Endothelial cell of umbilical vein (primary cell): ENCODE data around the gene PDLIM5. TPM values are rescaled to one million over a fixed set of nuclear protein-coding genes. Genes with fewer than 3 reads are reported as not detected.
"Not testable (repeated sequence)": the region's sequence is repeated elsewhere in the genome, so short reads cannot be mapped to it uniquely, and the experiment has no call there.

ENCODE experiments used
- Bru-seq: library from RNA; stranded (reverse); fragments of 400-500 nt; gene quantifications from one replicate; lab custom pipeline; 2021; lab: Mats Ljungman, UMichigan
- BruChase-seq, 2 experiments: library from RNA; stranded (reverse); fragments of 400-500 nt; gene quantifications; one replicate each; lab custom pipeline; 2021; lab: Mats Ljungman, UMichigan
- BruUV-seq: library from RNA; stranded (reverse); fragments of 400-500 nt; replicated peaks from 2 replicates; lab custom pipeline; 2021; lab: Mats Ljungman, UMichigan
- CTCF ChIA-PET: fragments of 300-600, 350-600 bp; sonication (Branson Sonifier 250); formaldehyde crosslinking; loops from one replicate; lab custom pipeline; 2021; ENCODE audit warnings: antibody characterized with exemption, inconsistent platforms; lab: Charles Lee
- POLR2A ChIA-PET: fragments of 300-600, 350-600 bp; sonication (Branson Sonifier 250); formaldehyde crosslinking; loops from one replicate; lab custom pipeline; 2021; ENCODE audit warnings: antibody characterized with exemption, inconsistent platforms; lab: Charles Lee
- DNase-seq: peaks from one replicate; pipeline ENCODE4 v3.0.0-alpha.2; 2011; ENCODE audit warnings: low read depth, low spot score
- FAIRE-seq: peaks from 2 replicates; lab custom pipeline; 2011; peaks lifted over from hg19 to GRCh38; lab: Jason Lieb, UNC
- H2AFZ ChIP-seq: 2 replicates; pipeline ENCODE4 v1.6.0; 2012; ENCODE audit warnings: low read depth, low read length, control low read depth, inconsistent platforms
- H3K27ac ChIP-seq: 2 replicates; pipeline ENCODE4 v1.5.1; 2011; ENCODE audit warnings: low read depth, mild to moderate bottlenecking, control low read depth, low read length, moderate library complexity; ENCODE audit not compliant: insufficient read depth
- H3K27me3 ChIP-seq, 2 experiments: 2 replicates each; pipeline versions ENCODE4 v1.6.0 to v1.6.1; 2011; ENCODE audit warnings: low read length in 2 of 2, mixed read lengths in 1 of 2; ENCODE audit not compliant: control insufficient read depth in 2 of 2, insufficient read depth in 2 of 2
- H3K36me3 ChIP-seq, 2 experiments: 2 replicates in 1 of 2; 3 replicates in 1 of 2; pipeline ENCODE4 v1.5.1; 2011; ENCODE audit warnings: low read length in 2 of 2, mild to moderate bottlenecking in 1 of 2, moderate library complexity in 1 of 2; ENCODE audit not compliant: control insufficient read depth in 2 of 2, insufficient read depth in 2 of 2; ENCODE audit errors: extremely low read depth in 1 of 2
- H3K4me1 ChIP-seq: 3 replicates; pipeline ENCODE4 v1.5.1; 2011; ENCODE audit warnings: mild to moderate bottlenecking, low read length; ENCODE audit not compliant: control insufficient read depth, insufficient read depth; ENCODE audit errors: extremely low read depth
- H3K4me2 ChIP-seq: 2 replicates; pipeline ENCODE4 v1.6.1; 2011; ENCODE audit warnings: low read length, control low read depth, mixed read lengths; ENCODE audit not compliant: insufficient read depth
- H3K4me3 ChIP-seq, 3 experiments: fragments of 200-600 bp in 1 of 3; sonication (generic), shearing (Covaris generic) in 1 of 3; replicated peaks in 1 of 3; 2 replicates each; pipeline ENCODE4 v1.5.1; 2011 to 2016; ENCODE audit warnings: control low read depth in 3 of 3, low read length in 3 of 3, mild to moderate bottlenecking in 2 of 3, inconsistent platforms in 1 of 3, low read depth in 1 of 3, moderate library complexity in 1 of 3; ENCODE audit not compliant: insufficient read depth in 1 of 3
- H3K79me2 ChIP-seq: 2 replicates; pipeline ENCODE4 v1.6.0; 2012; ENCODE audit warnings: low read length, inconsistent platforms; ENCODE audit not compliant: control insufficient read depth, insufficient read depth
- H3K9ac ChIP-seq: replicated peaks from 2 replicates; pipeline ENCODE3; 2011; ENCODE audit warnings: low read length, control low read depth; ENCODE audit not compliant: insufficient read depth; ENCODE audit errors: extremely low read depth
- H3K9me1 ChIP-seq: replicated peaks from 3 replicates; pipeline ENCODE4 v1.6.0; 2011; ENCODE audit warnings: mild to moderate bottlenecking, low read length; ENCODE audit not compliant: control insufficient read depth, insufficient read depth; ENCODE audit errors: extremely low read depth
- H3K9me3 ChIP-seq: replicated peaks from 2 replicates; pipeline ENCODE4 v1.5.1; 2012; ENCODE audit warnings: low read length, inconsistent platforms; ENCODE audit not compliant: control insufficient read depth, insufficient read depth
- H4K20me1 ChIP-seq: replicated peaks from 2 replicates; pipeline ENCODE3; 2011; ENCODE audit warnings: mild to moderate bottlenecking, low read length; ENCODE audit not compliant: control insufficient read depth, insufficient read depth; ENCODE audit errors: extremely low read depth
- FOS ChIP-seq: IDR thresholded peaks from 2 replicates; pipeline ENCODE4 v1.6.1; 2011; ENCODE audit warnings: mild to moderate bottlenecking, low read length, moderate library complexity, borderline replicate concordance; ENCODE audit not compliant: insufficient read depth
- JUN ChIP-seq: IDR thresholded peaks from 2 replicates; pipeline ENCODE4 v1.6.1; 2011; ENCODE audit warnings: borderline replicate concordance, low read depth; ENCODE audit not compliant: insufficient read length, insufficient read depth
- POLR2A ChIP-seq: IDR thresholded peaks from 2 replicates; pipeline ENCODE4 v1.6.1; 2012; ENCODE audit warnings: low read depth, mild to moderate bottlenecking, control low read depth, low read length
- POLR2AphosphoS5 ChIP-seq: IDR thresholded peaks from 2 replicates; pipeline ENCODE4 v1.6.1; 2012; ENCODE audit warnings: low read depth, mild to moderate bottlenecking, control low read depth, low read length, moderate library complexity; ENCODE audit not compliant: insufficient read depth
- dilution Hi-C: fragments of 300-500 bp; cut with MboI; formaldehyde crosslinking; loops from one replicate; pipeline ENCODE4 v1.15.0; 2019; ENCODE audit warnings: low sequenced_read_pairs; ENCODE audit not compliant: extremely low pct_ligation_motif_present
- intact Hi-C: fragments of 100-400 bp; cut with micrococcal nuclease; formaldehyde crosslinking; loops from one replicate; pipeline ENCODE4 v1.10.0; 2022
- long read RNA-seq: library from polyadenylated mRNA; stranded (forward); transcript quantifications from one replicate; pipeline ENCODE4 v2.0.0, GENCODE V29; 2021
- polyA minus RNA-seq, 3 experiments: library from RNA; depleted of rRNA, polyadenylated mRNA; stranded (reverse); fragments of >200 nt; gene quantifications; 1 replicate in 1 of 3; 2 replicates in 2 of 3; pipeline ENCODE4 v1.2.3, GENCODE V29; 2011
- polyA plus RNA-seq, 4 experiments: library from polyadenylated mRNA; depleted of rRNA in 3 of 4; stranded (reverse) in 3 of 4; unstranded in 1 of 4; fragments of >200 nt; gene quantifications; 2 replicates each; pipeline versions ENCODE4 v1.2.1 to v1.2.3, GENCODE V29; 2011 to 2012; ENCODE audit warnings: missing spikeins in 1 of 4
- total RNA-seq: library from RNA; stranded (reverse); gene quantifications from 2 replicates; pipeline ENCODE4 v1.2.3, GENCODE V29; 2021
- TF ChIP-seq, protein P1 (sequence below): IDR thresholded peaks from 2 replicates; pipeline ENCODE4 v1.6.1; 2011; ENCODE audit not compliant: insufficient read depth, insufficient read length

The PDLIM5 gene, protein sequence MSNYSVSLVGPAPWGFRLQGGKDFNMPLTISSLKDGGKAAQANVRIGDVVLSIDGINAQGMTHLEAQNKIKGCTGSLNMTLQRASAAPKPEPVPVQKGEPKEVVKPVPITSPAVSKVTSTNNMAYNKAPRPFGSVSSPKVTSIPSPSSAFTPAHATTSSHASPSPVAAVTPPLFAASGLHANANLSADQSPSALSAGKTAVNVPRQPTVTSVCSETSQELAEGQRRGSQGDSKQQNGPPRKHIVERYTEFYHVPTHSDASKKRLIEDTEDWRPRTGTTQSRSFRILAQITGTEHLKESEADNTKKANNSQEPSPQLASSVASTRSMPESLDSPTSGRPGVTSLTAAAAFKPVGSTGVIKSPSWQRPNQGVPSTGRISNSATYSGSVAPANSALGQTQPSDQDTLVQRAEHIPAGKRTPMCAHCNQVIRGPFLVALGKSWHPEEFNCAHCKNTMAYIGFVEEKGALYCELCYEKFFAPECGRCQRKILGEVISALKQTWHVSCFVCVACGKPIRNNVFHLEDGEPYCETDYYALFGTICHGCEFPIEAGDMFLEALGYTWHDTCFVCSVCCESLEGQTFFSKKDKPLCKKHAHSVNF
- total RNA-seq (310 and 323 TPM in 2 replicates), polyA plus RNA-seq (243 and 281 TPM in 2 replicates), polyA minus RNA-seq (950 and 1,000 TPM in 2 replicates), Bru-seq, nascent RNA (percentile 99 among the genes with signal in this experiment), BruChase-seq, experiment 1, labeled RNA remaining after a 6-hour chase (percentile 94 among the genes with signal in this experiment), BruChase-seq, experiment 2, labeled RNA remaining after a 2-hour chase (percentile 91 among the genes with signal in this experiment)
- 235 and 259 TPM in 2 replicates for polyA plus RNA-seq (2011; cell fraction: cytosol; rRNA removed)
- 341 and 344 TPM in 2 replicates for polyA plus RNA-seq (2011; cell fraction: nucleus; rRNA removed)
- 152 and 183 TPM in 2 replicates for polyA plus RNA-seq (2012)
- polyA minus RNA-seq (2011; cell fraction: cytosol; rRNA and poly(A)+ RNA removed), result 25.4 TPM
- 1,523 and 1,740 TPM in 2 replicates for polyA minus RNA-seq (2011; cell fraction: nucleus; rRNA and poly(A)+ RNA removed)
- long read RNA-seq, full-length matches to known transcripts, result 115 of 314 reads
- long read RNA-seq, partial matches to known transcripts, result 73 of 314 reads
- long read RNA-seq, other reads (novel, unspliced or antisense), result 126 of 314 reads

DNA sequence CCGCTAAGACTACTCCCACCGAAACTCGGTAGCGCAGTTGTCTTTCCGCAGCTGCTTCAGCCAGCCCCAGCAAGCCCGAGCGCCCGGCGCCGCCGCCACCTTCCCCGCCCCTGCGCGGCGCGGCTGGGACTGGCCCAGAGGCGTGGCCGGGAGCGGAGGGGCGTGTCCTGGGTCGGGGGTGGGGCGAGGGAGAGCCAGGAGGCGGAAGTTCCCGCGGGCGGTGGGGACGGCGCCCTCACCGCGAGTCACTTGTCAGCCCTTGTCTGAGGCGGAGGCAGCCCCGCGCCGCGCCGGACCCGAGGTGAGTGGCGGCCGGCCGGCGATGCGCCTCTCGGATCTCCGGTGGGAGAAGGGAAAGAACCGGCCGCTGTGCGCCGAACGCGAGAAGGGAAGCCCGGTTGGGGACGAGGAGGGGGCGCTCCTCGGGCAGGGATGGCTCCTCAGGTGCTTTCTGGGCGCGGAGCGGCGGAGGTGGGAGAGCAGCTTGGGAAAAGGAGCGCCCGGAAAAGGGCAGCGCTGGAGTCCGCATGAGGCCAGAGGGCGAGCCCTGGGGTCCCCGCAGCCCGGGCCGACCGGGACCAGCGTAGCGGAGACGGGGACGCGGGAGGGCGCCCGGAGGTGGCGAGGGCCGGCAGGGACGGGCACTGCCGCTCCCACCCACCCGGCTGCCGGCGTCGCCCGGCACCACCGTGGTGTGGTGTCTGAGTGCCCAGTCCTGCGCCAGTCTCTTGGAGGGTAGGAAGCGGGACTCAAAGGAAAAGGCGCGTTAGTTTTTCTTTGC is at the start of gene PDLIM5:
PDLIM5 (plus strand) TSS at position 248 of the 781 bp plus-strand sequence. CDS start 3,347 bp downstream, outside the sequence.
- intact Hi-C loops, result loop anchor here (1.0 to 5.0 kb wide), 6 partner anchors 40 to 147 kb away; no protein-coding TSS in a partner anchor
- DNase-seq (peak; percentile 93), FAIRE-seq (peak; percentile 38)
- BruUV-seq, result no TSS peak
- POLR2A ChIA-PET, result interaction anchor here (0.7 to 1.5 kb wide), 5 partner anchors 11 to 99 kb away, joined by 3 to 7 read pairs (median 4); no protein-coding TSS in a partner anchor
- Histone ChIP-seq H3K36me3 (peaks cover 0 to 12% of the 10 kb centered on the region in 2 experiments), H3K4me1 (peaks cover 40% of the 10 kb centered on the region), H3K9ac (peak within 1 kb of the TSS; percentile 87), H3K4me3 (peak within 1 kb of the TSS; percentile 60 to 99 (median 98)), H4K20me1 (no peaks in the 10 kb centered on the region), H3K4me2 (peak within 1 kb of the TSS; percentile 96), H2AFZ (peak within 1 kb of the TSS; percentile 88), H3K9me1 (no peaks in the 10 kb centered on the region), H3K9me3 (no peaks in the 10 kb centered on the region), H3K27me3 (no peaks in the 10 kb centered on the region), H3K27ac (peak within 1 kb of the TSS; percentile 80), H3K79me2 (peaks cover 51% of the 10 kb centered on the region)
- dilution Hi-C loops, result no loop called here
- CTCF ChIA-PET, result interaction anchor here (0.9 to 5.2 kb wide), 5 partner anchors 9 to 144 kb away, joined by 3 to 62 read pairs (median 3); no protein-coding TSS in a partner anchor
- TF ChIP-seq JUN, result no peak
- TF ChIP-seq POLR2A, result peak; percentile 96
- TF ChIP-seq FOS, result peak; percentile 7
- TF ChIP-seq POLR2AphosphoS5, result peak; percentile 96
- TF ChIP-seq, protein P1, sequence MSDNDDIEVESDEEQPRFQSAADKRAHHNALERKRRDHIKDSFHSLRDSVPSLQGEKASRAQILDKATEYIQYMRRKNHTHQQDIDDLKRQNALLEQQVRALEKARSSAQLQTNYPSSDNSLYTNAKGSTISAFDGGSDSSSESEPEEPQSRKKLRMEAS, result no peak

DNA sequence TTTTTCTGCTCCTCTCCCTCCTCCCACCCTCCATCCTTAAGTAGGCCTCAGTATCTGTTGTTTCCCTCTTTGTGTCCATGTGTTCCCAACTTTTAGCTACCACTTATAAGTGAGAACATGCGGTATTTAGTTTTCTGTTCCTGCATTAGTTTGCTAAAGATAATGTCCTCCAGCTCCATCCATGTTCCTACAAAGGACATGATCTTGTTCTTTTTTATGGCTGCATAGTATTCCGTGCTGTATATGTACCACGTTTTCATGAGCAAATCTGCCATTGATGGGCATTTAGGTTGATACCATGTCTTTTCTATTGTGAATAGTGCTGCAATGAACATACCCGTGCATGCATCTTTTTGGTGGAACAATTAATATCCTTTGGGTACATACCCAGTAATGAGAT is 49.3 kb upstream of the PDLIM5 start:
- H3K36me3 ChIP-seq, POLR2A ChIA-PET, H3K4me2 ChIP-seq, H3K4me1 ChIP-seq, H3K79me2 ChIP-seq, DNase-seq, dilution Hi-C loops, BruUV-seq, H3K9me1 ChIP-seq, H4K20me1 ChIP-seq, FAIRE-seq, H3K4me3 ChIP-seq, H3K9ac ChIP-seq, H3K27me3 ChIP-seq, H2AFZ ChIP-seq, H3K27ac ChIP-seq, CTCF ChIA-PET, H3K9me3 ChIP-seq: not testable (repeated sequence)
- intact Hi-C loops, result loop anchor here (10.0 kb wide), 1 partner anchor 312 kb away; no protein-coding TSS in a partner anchor
